OCI-LY7 (cell line): ENCODE data around the gene ECSIT. TPM values are rescaled to one million over a fixed set of nuclear protein-coding genes. Genes with fewer than 3 reads are reported as not detected.

Experiments
- BruUV-seq: library from RNA; stranded (reverse); fragments of 400-500 nt; replicated peaks from 2 replicates; lab custom pipeline; 2021; lab: Mats Ljungman, UMichigan
- CTCF ChIA-PET: fragments of 300-600 bp; sonication (Branson Sonifier 250); formaldehyde crosslinking; loops from one replicate; lab custom pipeline; 2022; ENCODE audit warnings: antibody characterized with exemption; ENCODE audit not compliant: unreplicated experiment; lab: Charles Lee
- POLR2A ChIA-PET: fragments of 300-600 bp; sonication (Branson Sonifier 250); formaldehyde crosslinking; loops from one replicate; lab custom pipeline; 2022; ENCODE audit warnings: antibody characterized with exemption; lab: Charles Lee
- DNase-seq: peaks from one replicate; pipeline ENCODE4 v3.0.0-alpha.2; 2015; ENCODE audit warnings: low spot score
- H2AFZ ChIP-seq: fragments of 200-600 bp; sonication (generic), shearing (Covaris generic); 2 replicates; pipeline ENCODE4 v1.6.1; 2014; ENCODE audit warnings: mild to moderate bottlenecking, antibody characterized with exemption, low read length, moderate library complexity
- H3K27ac ChIP-seq: fragments of 200-600 bp; sonication (generic); 2 replicates; pipeline ENCODE4 v1.5.1; 2014; ENCODE audit warnings: mixed run types, low read depth, mild to moderate bottlenecking, moderate library complexity, low read length, inconsistent platforms; ENCODE audit not compliant: poor library complexity, severe bottlenecking
- H3K36me3 ChIP-seq: fragments of 200-600 bp; sonication (generic); 2 replicates; pipeline ENCODE4 v1.6.1; 2014; ENCODE audit warnings: mild to moderate bottlenecking, antibody characterized with exemption, low read length, moderate library complexity, mixed read lengths; ENCODE audit not compliant: insufficient read depth
- H3K4me1 ChIP-seq: fragments of 200-600 bp; sonication (generic); 2 replicates; pipeline ENCODE4 v1.5.1; 2014; ENCODE audit warnings: mild to moderate bottlenecking, low read length; ENCODE audit not compliant: insufficient read depth, poor library complexity, severe bottlenecking
- H3K4me2 ChIP-seq: fragments of 200-600 bp; sonication (generic); 2 replicates; pipeline ENCODE4 v1.6.1; 2014; ENCODE audit warnings: mild to moderate bottlenecking, low read length
- H3K4me3 ChIP-seq: fragments of 200-600 bp; sonication (generic); 2 replicates; pipeline ENCODE4 v1.5.1; 2014; ENCODE audit warnings: mild to moderate bottlenecking, low read depth, low read length; ENCODE audit not compliant: poor library complexity, severe bottlenecking
- H3K79me2 ChIP-seq: fragments of 200-600 bp; sonication (generic); 2 replicates; pipeline ENCODE4 v1.6.1; 2016; ENCODE audit warnings: low read depth, mild to moderate bottlenecking, low read length, moderate library complexity, mixed read lengths; ENCODE audit not compliant: insufficient read depth
- H3K9me2 ChIP-seq: fragments of 200-600 bp; sonication (generic); 2 replicates; pipeline ENCODE4 v1.6.1; 2016; ENCODE audit warnings: mild to moderate bottlenecking, low read length, mixed read lengths; ENCODE audit not compliant: insufficient read depth
- H3K9me3 ChIP-seq: fragments of 200-600 bp; sonication (generic); 2 replicates; pipeline ENCODE4 v1.6.1; 2014; ENCODE audit warnings: mild to moderate bottlenecking, mixed run types, low read length, mixed read lengths
- H4K20me1 ChIP-seq: fragments of 200-600 bp; sonication (generic); 2 replicates; pipeline ENCODE4 v1.6.1; 2014; ENCODE audit warnings: mild to moderate bottlenecking, antibody characterized with exemption, low read length, moderate library complexity, mixed read lengths; ENCODE audit not compliant: insufficient read depth
- CTCF ChIP-seq: fragments of 200-600 bp; sonication (generic); conservative IDR thresholded peaks from 2 replicates; pipeline ENCODE4 v1.5.1; 2014; ENCODE audit warnings: mild to moderate bottlenecking, antibody characterized with exemption, low read length, moderate library complexity, mixed read lengths
- EZH2phosphoT487 ChIP-seq: fragments of 200-600 bp; sonication (generic); IDR thresholded peaks from 2 replicates; pipeline ENCODE4 v1.6.1; 2018; ENCODE audit warnings: low read depth, borderline replicate concordance, mild to moderate bottlenecking, mixed run types, antibody characterized with exemption, low read length, moderate library complexity, mixed read lengths
- intact Hi-C: fragments of 100-400 bp; cut with micrococcal nuclease; formaldehyde crosslinking; loops from one replicate; pipeline ENCODE4 v1.10.0; 2022; ENCODE audit not compliant: unreplicated experiment
- total RNA-seq, 2 experiments: library from RNA; depleted of rRNA in 1 of 2; stranded (reverse); fragments of >200 nt in 1 of 2; shearing (Covaris generic) in 1 of 2; gene quantifications; 2 replicates each; pipeline ENCODE4 v1.2.3, GENCODE V29; 2014 to 2022

The ECSIT gene
- total RNA-seq, 2 experiments from 2014 or later: 40.6 to 59.5 TPM

- POLR2A ChIA-PET: no interaction called here
- Histone ChIP-seq H3K27ac (peak within 1 kb of the TSS; percentile 76), H3K36me3 (0 out of 2 replicates have a peak, but pooled peaks cover 10% of the 10 kb centered on the region), H3K9me2 (no peaks in the 10 kb centered on the region), H3K4me2 (peak within 1 kb of the TSS; percentile 95), H3K79me2 (peaks cover 11% of the 10 kb centered on the region; the same call in 1 of the 2 replicates), H2AFZ (peak within 1 kb of the TSS; percentile 60; the same call in 1 of the 2 replicates), H4K20me1 (no peaks in the 10 kb centered on the region), H3K4me1 (peaks cover 23% of the 10 kb centered on the region), H3K4me3 (peak within 1 kb of the TSS; percentile 82), H3K9me3 (no peaks in the 10 kb centered on the region)
- no peak for TF ChIP-seq CTCF
- TF ChIP-seq EZH2phosphoT487: no peak
- peak; percentile 99 for DNase-seq
- intact Hi-C loops: loop anchor here (1.0 kb wide), 1 partner anchor 23 kb away; no protein-coding TSS in a partner anchor
- no TSS peak for BruUV-seq
- CTCF ChIA-PET: no interaction called here
These were observed 23.3 kb downstream of the ECSIT start, which contains the start of gene ZNF653 for GRCh38 chr19:11505504-11506100. TSS of gene ZNF653 (minus strand) at chr19:11505839. CDS start at chr19:11505786, 53 bp downstream.

DNA sequence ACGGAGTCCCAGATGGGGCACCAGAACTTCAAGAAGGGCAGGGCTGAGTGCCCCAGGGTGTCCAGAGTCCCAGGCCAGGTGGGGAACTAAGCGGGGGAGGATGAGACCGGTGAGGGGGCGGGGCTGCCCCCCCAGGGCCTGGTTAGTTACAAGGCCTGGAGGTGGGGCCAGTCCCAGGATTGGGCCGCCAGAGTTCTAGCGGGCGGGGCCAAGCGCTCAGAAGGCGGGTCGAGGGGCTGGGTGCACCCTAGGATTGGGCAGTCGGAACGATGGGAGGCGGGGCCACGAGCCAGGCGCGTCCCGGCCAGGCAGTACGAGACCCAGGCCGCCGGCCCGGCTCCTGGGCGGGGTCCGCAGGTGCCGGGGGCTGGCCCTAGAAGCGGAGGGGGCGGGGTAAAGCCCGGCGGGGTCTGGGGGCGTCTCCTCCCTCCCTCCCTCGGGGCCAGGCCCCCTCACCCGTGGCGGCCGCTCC lies 23.9 kb downstream of the ECSIT start:
- peak overlapping the region; percentile 95 for H3K4me2 ChIP-seq
- intact Hi-C loops: loop anchor here (1.0 kb wide), 1 partner anchor 23 kb away; no protein-coding TSS in a partner anchor
- no TSS peak for BruUV-seq
- TF ChIP-seq EZH2phosphoT487: no peak
- TF ChIP-seq CTCF: no peak
- H3K4me3 ChIP-seq: peak overlapping the region; percentile 82
- ChIA-PET POLR2A (interaction anchor here (0.6 kb wide), 1 partner anchor 9 kb away, joined by 6 read pairs; no protein-coding TSS in a partner anchor), CTCF (no interaction called here)
- H2AFZ ChIP-seq: peak overlapping the region; percentile 33; the same call in 1 of the 2 replicates
- DNase-seq: peak; percentile 97
- peak overlapping the region; percentile 76 for H3K27ac ChIP-seq
- peaks cover 11% of the 10 kb centered on the region; the same call in 1 of the 2 replicates for H3K79me2 ChIP-seq
- H3K9me3 ChIP-seq: no peaks in the 10 kb centered on the region
- H3K36me3 ChIP-seq: 0 out of 2 replicates have a peak, but pooled peaks cover 6% of the 10 kb centered on the region
- no peaks in the 10 kb centered on the region for H3K9me2 ChIP-seq
- no peaks in the 10 kb centered on the region for H4K20me1 ChIP-seq
- H3K4me1 ChIP-seq: peaks cover 23% of the 10 kb centered on the region
